ENCODE data around the gene PCDHB11.
"Not testable (repeated sequence)": the region's sequence is repeated elsewhere in the genome, so short reads cannot be mapped to it uniquely, and the experiment has no call there.

The PCDHB11 gene

GRCh38 chr5:141186897-141187512 lies 12.4 kb upstream of the PCDHB11 start, which contains the start of gene PCDHB9:
PCDHB9 (plus strand) TSS chr5:141187161; CDS start chr5:141187319, 158 bp downstream.
- no peak for DNase-seq (ENCODE audit: low read depth)

GRCh38 chr5:141188682-141189081 lies 10.7 kb upstream of the PCDHB11 start:
- not testable (repeated sequence) for DNase-seq (ENCODE audit: low read depth)

GRCh38 chr5:141189131-141189530 lies 10.3 kb upstream of the PCDHB11 start:
- DNase-seq (ENCODE audit: low read depth): not testable (repeated sequence)

DNA sequence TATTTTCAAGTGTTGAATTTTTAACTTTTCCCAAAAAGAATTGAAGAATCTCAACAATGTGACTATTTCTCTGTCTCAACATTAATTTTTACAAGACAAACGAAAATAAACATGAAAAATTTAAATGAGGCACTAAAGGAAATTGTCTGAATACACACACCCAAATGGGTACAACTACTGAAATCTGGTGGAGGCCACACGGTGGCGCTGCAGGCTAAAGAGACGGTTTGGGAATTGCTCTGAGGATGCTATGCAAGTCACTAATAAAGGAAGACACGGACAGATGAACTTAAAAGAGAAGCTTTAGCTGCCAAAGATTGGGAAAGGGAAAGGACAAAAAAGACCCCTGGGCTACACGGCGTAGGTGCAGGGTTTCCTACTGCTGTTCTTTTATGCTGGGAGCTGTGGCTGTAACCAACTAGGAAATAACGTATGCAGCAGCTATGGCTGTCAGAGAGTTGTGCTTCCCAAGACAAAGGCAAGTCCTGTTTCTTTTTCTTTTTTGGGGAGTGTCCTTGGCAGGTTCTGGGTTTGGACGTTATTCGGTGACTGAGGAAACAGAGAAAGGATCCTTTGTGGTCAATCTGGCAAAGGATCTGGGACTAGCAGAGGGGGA lies 7.2 kb upstream of the PCDHB11 start, which contains the start of gene PCDHB10:
Gene PCDHB10, plus strand, starts transcription at position 244 of the 616 bp plus-strand sequence. Its CDS starts 200 bp downstream, at position 444.
- no peak for DNase-seq (ENCODE audit: low read depth)

DNA sequence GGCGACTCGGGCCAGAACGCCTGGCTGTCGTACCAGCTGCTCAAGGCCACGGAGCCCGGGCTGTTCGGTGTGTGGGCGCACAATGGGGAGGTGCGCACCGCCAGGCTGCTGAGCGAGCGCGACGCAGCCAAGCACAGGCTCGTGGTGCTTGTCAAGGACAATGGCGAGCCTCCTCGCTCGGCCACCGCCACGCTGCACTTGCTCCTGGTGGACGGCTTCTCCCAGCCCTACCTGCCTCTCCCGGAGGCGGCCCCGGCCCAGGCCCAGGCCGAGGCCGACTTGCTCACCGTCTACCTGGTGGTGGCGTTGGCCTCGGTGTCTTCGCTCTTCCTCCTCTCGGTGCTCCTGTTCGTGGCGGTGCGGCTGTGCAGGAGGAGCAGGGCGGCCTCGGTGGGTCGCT lies 5.1 kb upstream of the PCDHB11 start:
- not testable (repeated sequence) for DNase-seq (ENCODE audit: low read depth)

DNA sequence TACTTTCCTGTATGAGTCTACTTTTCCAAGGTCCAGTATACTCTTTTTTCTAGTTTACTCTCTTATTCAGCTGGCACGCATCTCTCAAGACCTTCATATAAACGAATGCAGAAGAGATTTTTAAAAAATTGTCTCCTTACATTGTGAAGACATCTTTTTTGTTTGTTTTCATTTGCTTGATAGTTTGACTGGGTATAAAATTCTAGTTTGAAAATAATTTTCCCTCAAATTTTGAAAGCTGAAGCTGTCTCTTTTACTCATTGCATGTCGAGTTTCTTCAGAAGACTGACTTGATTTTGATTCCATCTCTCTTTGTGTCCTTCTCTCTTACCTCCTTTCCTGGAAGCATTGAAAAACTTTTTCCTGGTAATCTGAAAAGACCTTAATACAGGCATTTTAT lies 3.1 kb upstream of the PCDHB11 start:
- DNase-seq (ENCODE audit: low read depth): no peak

DNA sequence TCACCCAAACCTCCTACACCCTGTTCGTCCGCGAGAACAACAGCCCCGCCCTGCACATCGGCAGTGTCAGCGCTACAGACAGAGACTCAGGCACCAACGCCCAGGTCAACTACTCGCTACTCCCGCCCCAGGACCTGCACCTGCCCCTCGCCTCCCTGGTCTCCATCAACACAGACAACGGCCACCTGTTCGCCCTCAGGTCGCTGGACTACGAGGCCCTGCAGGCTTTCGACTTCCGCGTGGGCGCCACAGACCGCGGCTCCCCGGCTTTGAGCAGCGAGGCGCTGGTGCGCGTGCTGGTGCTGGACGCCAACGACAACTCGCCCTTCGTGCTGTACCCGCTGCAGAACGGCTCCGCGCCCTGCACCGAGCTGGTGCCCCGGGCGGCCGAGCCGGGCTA lies 1.7 kb downstream of the PCDHB11 start:
- DNase-seq (ENCODE audit: low read depth): not testable (repeated sequence)

DNA sequence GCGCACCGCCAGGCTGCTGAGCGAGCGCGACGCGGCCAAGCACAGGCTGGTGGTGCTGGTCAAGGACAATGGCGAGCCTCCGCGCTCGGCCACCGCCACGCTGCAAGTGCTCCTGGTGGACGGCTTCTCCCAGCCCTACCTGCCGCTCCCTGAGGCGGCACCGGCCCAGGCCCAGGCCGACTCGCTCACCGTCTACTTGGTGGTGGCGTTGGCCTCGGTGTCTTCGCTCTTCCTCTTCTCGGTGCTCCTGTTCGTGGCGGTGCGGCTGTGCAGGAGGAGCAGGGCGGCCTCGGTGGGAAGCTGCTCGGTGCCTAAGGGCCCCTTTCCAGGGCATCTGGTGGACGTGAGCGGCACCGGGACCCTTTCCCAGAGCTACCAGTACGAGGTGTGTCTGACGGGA lies 2.2 kb downstream of the PCDHB11 start:
- DNase-seq (ENCODE audit: low read depth): not testable (repeated sequence)

DNA sequence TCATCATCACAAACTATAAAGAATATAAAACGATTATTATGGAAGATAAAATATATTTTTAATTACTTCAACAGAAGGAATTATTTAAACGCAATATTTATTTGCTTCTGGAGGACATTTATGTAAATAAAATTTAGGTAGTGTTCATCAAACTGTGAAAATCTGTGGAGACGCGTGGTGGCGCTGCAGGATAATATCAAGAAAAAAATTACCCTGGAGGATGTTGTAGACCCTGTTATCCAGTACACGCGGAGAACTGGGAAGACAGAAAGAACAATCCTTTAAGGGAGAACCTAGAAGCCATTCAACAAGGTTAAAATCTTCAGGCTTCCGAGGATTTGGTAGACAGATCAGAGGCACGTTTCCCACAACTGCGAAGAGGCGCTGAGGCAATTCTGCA lies 9.1 kb downstream of the PCDHB11 start, which contains the start of gene PCDHB12:
Gene PCDHB12, plus strand, starts transcription at position 242 of the 400 bp plus-strand sequence. CDS start 189 bp downstream, outside the sequence.
- DNase-seq (ENCODE audit: low read depth): no peak

GRCh38 chr5:141210281-141210680 lies 10.9 kb downstream of the PCDHB11 start:
- not testable (repeated sequence) for DNase-seq (ENCODE audit: low read depth)

- not testable (repeated sequence) for DNase-seq (ENCODE audit: low read depth)
These were observed 11.4 kb downstream of the PCDHB11 start for GRCh38 chr5:141210849-141211248.

DNA sequence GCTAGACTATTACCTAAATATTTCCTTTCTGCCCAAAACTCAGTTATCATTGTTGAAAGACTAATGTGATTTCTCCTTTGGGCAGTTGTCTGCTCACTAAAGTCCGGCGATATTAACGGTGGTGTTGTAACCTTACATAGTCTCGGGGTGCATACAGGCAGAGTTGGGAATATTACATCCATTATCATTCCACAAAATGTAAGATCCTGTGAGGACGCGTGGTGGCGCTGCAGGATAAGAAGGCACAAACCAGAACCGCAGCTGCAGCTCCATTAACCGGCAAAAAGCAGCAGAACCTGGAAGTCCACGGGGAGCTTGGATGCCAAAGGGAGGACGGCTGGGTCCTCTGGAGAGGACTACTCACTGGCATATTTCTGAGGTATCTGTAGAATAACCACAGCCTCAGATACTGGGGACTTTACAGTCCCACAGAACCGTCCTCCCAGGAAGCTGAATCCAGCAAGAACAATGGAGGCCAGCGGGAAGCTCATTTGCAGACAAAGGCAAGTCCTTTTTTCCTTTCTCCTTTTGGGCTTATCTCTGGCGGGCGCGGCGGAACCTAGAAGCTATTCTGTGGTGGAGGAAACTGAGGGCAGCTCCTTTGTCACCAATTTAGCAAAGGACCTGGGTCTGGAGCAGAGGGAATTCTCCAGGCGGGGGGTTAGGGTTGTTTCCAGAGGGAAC lies 14.4 kb downstream of the PCDHB11 start, which contains the start of gene PCDHB13:
Gene PCDHB13, plus strand, starts transcription at position 264 of the 684 bp plus-strand sequence. Its CDS starts 205 bp downstream, at position 469.
- DNase-seq (ENCODE audit: low read depth): not testable (repeated sequence)

- not testable (repeated sequence) for DNase-seq (ENCODE audit: low read depth)
These were observed 15.2 kb downstream of the PCDHB11 start for GRCh38 chr5:141214583-141214982.

DNA sequence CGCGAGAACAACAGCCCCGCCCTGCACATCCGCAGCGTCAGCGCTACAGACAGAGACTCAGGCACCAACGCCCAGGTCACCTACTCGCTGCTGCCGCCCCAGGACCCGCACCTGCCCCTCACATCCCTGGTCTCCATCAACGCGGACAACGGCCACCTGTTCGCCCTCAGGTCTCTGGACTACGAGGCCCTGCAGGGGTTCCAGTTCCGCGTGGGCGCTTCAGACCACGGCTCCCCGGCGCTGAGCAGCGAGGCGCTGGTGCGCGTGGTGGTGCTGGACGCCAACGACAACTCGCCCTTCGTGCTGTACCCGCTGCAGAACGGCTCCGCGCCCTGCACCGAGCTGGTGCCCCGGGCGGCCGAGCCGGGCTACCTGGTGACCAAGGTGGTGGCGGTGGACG lies 16.1 kb downstream of the PCDHB11 start:
- DNase-seq (ENCODE audit: low read depth): not testable (repeated sequence)

- DNase-seq (ENCODE audit: low read depth): not testable (repeated sequence)
These were observed 16.6 kb downstream of the PCDHB11 start for GRCh38 chr5:141216035-141216434.

DNA sequence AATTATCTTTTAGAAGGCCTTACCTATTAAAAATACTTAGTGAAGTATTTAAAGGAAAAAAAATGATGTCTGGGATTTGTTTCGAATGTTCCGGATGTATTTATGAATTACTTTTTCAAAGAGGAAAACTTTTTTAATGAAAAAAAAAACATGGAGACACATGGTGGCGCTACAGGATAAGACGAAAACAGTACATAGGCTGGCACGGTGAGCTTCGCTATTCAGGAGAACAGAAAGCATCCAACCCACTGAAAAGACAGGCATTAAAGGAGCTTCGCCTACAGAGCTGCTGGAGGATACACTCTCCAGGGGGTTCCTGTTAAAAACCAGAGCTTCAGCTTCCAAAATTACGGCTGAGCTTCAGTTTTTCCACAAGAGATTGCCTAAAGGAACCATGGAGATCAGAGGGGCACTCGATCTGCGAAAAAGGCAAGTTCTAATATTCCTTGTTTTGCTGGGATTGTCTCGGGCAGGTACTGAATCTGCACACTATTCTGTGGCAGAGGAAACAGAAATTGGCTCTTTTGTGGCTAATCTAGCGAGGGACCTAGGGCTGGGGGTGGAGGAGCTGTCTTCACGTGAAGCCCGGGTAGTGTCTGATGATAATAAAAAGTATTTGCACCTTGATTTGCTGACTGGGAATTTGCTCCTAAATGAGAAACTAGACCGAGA lies 23.8 kb downstream of the PCDHB11 start, which contains the start of gene PCDHB14:
Gene PCDHB14, plus strand, starts transcription at position 232 of the 672 bp plus-strand sequence. Its CDS starts 163 bp downstream, at position 395.
- DNase-seq (ENCODE audit: low read depth): no peak

- not testable (repeated sequence) for DNase-seq (ENCODE audit: low read depth)
These were observed 25.4 kb downstream of the PCDHB11 start for GRCh38 chr5:141224844-141225243.

DNA sequence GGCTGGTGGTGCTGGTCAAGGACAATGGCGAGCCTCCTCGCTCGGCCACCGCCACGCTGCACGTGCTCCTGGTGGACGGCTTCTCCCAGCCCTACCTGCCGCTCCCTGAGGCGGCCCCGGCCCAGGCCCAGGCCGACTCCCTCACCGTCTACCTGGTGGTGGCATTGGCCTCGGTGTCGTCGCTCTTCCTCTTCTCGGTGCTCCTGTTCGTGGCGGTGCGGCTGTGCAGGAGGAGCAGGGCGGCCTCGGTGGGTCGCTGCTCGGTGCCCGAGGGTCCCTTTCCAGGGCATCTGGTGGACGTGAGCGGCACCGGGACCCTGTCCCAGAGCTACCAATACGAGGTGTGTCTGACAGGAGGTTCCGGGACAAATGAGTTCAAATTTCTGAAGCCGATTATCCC lies 26.0 kb downstream of the PCDHB11 start:
- DNase-seq (ENCODE audit: low read depth): not testable (repeated sequence)

GRCh38 chr5:141234109-141234667 lies 34.8 kb downstream of the PCDHB11 start:
- DNase-seq (ENCODE audit: low read depth): no peak

- DNase-seq (ENCODE audit: low read depth): not testable (repeated sequence)
These were observed 36.5 kb downstream of the PCDHB11 start for GRCh38 chr5:141235922-141236321.

- DNase-seq (ENCODE audit: low read depth): no peak
These were observed 37.3 kb downstream of the PCDHB11 start for GRCh38 chr5:141236516-141237313.
